DMS79 (cell line): ENCODE results near the gene KSR1.

Experiments used
- DNase-seq: peaks from one replicate; lab custom pipeline; 2025; lab: John Stamatoyannopoulos, UW

The KSR1 gene

GRCh38 chr17:27550974-27551505 lies 94.8 kb downstream of the KSR1 start:
- no peak for DNase-seq

GRCh38 chr17:27551701-27552248 lies 95.5 kb downstream of the KSR1 start:
- no peak for DNase-seq

- DNase-seq = no peak
Observed at GRCh38 chr17:27552276-27552732, 96.1 kb downstream of the KSR1 start.

GRCh38 chr17:27553019-27553511 lies 96.8 kb downstream of the KSR1 start:
- DNase-seq = no peak

DNA sequence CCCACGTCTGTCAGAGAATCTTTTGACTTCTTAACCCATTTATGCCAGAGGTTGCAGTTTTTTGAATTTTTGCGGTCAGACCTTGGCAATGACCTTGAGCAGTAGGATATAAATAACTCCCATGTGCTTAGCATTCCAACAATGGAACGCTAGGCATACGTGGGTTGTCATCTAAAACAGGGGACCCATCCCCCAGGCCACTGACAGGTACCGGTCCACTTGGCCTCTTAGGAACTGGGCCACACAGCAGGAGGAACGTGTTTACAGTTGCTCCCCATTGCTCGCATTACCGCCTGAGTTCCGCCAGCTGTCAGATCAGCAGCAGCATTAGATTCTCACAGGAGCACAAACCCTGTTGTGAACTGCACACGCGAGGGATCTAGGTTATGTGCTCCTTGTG lies 97.9 kb downstream of the KSR1 start:
- no peak for DNase-seq

GRCh38 chr17:27554911-27555310 lies 98.7 kb downstream of the KSR1 start:
- DNase-seq = no peak

DNA sequence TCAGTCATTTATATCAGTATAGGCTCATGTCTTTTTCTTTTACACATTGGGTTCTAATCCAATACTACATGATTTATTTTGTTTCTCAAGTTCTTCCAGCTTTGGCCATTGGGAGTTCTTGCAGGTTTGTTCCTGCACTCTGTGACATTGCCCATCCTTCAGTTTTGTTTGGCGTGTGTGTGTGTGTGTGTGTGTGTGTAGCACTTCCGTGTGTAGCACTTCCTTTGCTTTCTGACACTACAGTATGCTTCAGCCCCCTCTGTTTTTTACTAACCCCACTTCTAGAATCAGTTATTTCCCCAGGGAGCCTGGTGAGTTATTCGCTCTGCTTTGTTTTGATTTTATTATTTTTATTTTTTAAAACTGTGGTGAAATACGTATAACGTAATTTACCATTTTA lies 99.1 kb downstream of the KSR1 start:
- no peak for DNase-seq

DNA sequence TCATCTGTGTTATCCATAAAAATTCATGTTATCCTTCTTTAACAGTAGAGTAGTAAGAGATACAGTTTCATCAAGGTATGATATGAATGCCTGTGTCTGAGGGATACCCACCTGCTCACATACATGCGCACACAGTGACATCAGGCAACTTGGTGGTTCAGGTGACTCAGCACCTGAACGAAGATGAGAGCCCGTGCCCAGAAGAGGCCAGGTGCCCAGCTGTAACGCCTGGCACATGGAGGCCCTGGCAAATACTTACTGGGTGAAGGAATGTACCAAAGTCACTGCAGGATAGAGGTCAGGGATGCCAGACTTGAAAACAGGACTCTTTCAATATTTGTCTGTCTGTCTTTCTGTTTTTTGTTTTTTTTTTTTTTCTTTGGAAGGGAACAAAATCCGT lies 102.1 kb downstream of the KSR1 start:
- DNase-seq = peak; percentile 17

GRCh38 chr17:27558842-27559505 lies 102.7 kb downstream of the KSR1 start:
- no peak for DNase-seq

DNA sequence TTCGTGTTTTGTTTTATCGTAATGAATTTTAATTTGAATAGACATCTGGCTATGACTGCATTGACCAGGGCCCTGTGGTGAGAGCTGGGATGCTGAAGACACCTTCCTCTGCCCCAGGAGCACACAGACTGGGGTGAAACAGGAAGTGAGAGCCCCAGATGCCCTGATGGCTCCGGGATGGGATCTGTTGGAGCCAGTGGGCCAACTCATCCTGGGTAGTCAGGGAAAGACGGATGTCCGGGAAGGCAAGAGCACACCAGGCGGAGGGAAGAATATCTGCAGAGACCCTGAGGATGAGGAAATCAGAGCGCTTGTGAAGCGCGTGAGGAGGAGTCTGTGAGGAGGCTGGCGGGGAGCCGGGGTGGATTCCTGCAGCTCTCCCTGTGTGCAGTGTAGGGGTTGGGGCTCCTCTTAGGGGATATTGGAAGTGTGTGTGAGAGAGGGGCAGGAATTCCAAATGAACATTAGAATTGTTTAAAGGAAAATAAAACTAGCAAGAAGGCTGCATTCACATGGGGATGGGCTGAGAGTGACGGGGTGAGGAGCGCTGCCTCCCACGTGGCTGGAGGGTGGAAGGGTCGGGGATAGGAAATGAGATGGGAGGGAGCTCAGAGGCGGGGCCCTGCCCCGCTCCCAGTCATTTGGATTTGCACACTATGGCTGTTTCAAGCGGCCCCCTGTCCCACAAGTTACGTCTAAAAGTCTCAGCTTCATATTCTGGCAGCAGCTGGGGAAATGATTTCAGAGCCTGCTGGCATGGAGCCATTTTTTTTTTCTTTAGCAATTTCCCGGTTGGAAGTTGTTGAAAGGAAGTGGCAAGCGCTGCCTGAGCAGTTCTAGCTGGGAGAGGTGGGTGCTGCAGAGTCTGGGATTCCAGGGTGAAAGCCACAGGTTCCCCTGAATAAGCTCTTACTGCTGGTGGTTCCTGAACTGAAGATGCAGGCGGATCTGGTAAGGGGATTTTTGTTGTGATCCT lies 103.5 kb downstream of the KSR1 start:
- DNase-seq = peak; percentile 53

- DNase-seq = no peak
Observed at GRCh38 chr17:27560668-27561067, 104.4 kb downstream of the KSR1 start.

DNA sequence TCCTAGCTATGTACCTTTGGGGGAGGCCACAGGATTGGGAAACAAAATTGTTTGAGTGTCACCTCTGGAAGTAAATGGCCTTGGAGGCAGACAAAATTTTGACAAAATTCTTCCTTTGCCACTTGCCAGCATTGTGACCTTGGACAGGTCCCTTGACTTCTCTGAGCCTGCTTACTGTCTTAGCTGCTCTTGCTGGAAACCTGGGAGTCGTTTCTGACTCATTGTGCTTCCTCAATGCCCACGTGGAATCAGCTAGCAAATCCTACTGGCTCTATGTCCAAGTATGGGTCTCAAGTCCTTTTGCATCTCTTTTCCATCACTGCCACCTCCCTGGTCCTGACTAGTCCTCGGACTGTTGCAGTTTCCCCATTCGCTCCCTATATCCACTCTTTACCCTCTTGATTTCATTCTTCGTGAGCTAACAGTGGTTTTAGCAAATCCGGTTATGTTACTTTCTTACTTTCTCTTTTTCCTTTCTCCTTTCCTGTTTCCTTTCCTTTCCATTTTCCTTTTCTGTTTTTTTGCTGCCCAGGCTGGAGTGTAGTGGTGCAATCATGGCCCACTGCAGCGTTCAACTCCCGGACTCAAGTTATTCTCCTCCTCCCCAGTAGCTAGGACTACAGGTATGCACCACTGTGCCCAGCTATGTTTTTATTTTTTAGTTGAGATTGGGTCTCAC lies 106.7 kb downstream of the KSR1 start:
- DNase-seq = no peak

- no peak for DNase-seq
Observed at GRCh38 chr17:27563532-27563931, 107.3 kb downstream of the KSR1 start.

DNA sequence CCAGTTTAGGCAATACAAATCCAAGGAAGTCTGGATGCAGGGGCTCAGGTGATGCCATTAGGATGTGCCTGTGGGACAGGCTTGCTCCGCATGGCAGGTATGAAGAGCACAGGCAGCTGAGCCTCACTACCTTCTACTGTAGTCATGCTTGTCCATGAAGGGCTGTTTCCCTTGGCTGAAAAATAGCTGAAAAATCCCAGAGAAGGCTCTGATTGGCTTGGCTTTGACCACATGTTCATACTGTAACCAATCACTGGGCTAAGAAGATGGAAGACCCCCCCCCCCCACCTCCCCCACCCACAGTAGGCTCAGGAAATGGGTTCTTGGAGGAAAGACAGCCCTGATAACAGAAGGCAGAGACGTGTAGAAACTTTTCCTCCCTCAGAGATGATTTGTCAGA lies 108.2 kb downstream of the KSR1 start:
- DNase-seq = no peak

- DNase-seq = no peak
Observed at GRCh38 chr17:27565874-27566670, 109.8 kb downstream of the KSR1 start.

- no peak for DNase-seq
Observed at GRCh38 chr17:27566671-27567562, 110.7 kb downstream of the KSR1 start.

GRCh38 chr17:27567563-27567859 lies 111.3 kb downstream of the KSR1 start:
- DNase-seq = no peak

DNA sequence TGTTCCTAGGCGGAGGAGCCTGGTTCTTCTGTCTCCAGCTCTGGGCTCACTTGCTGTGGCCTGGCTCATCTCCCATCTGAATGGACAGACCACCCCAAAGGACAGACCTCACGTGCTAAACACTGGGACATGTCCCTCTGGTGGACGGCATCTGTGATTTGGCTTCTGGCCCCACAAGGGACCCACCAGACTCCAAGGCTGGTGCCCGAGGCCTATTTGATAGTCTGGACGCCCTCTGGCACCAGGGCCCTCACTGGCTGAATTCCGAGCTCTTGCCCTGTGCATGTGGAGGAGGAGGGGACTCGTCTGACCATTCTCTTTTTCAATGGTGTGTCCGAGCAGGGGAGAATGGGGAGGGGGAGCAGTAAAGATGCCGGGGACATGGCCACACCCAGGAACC lies 112.0 kb downstream of the KSR1 start:
- no peak for DNase-seq

GRCh38 chr17:27568811-27569210 lies 112.6 kb downstream of the KSR1 start:
- DNase-seq = no peak

GRCh38 chr17:27569257-27569722 lies 113.0 kb downstream of the KSR1 start:
- no peak for DNase-seq
